ENCODE measurements around the gene ZNF836.

The ZNF836 gene

DNA sequence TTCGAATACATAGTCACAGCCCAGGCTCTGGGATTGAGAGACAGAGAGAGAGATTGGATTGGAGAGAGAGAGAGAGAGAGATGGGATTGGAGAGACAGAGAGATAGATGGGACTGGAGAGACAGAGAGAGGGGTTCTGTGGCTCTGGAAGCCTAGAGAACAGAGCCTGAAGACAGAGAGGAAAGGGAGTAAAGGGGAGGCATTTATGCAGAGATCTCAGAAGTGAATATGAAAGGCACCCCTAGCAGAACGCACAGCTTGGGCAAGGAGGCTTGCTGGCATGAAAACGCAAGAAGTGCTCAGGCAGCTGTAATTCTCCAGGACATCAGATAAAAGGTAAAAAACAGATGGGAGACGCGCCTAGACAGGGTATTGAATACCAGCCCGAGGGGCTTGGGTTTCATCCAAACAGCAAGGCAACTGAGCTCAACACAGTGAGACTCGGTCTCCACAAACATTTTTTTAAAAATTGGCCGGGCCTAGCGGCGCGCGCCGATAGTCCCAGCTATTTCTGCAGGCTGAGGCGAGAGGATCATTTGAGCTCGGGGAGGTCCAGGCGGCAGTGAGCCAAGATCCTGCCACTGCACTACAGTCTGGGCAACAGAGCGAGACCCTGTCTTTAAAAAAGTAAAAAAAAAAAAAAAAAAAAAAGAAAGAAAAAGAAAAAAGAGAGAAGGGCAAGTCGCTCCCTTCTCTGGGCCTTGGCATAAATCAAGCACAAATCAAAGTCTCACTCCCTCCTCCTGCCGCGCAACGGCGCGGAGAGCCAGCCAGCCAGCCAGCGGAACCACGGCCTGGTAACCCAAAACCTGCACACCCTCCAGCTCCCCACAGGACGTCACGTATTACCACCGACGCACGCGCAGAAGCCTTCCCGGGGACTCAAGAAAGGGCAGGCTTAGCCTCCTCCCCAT is 17.7 kb upstream of the ZNF836 start:
- no peak for DNase-seq

DNA sequence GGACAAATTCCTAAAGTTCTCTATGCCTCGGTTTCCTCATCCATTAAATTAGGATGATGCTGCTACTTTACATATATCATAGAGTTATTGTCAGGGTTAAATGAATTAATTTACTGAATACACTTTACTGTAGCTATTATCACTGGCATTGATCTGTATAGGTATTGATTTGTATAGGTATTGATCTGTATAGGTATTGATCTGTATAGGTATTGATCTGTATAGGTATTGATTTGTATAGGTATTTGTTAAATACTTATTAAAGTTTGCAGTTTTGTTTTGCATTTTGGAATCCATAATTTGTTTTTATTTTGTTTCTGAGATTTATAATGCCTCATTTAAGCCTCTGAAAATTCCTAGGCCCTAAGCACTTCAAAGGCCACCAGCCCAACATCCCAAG is 16.0 kb upstream of the ZNF836 start:
- no peak for DNase-seq

DNA sequence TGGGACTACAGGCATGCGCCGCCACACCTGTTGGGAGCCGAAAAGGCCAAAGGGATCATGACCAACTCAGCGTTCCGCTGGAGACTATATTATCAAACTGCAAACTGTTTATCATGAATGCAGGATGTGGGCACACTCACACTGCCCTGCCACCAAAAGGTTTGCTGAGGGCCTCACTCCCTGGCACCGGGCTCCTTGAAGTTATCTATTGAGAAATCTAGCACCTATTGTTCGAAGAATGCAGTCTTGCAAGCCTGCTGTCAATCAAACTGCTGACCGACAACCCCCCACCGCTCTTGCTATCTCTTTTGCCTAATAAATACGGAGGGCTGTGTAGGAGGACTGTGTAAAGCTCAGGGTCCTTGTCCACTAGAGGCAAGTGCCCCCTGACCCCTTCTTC is 5.2 kb upstream of the ZNF836 start:
- DNase-seq, result no peak

DNA sequence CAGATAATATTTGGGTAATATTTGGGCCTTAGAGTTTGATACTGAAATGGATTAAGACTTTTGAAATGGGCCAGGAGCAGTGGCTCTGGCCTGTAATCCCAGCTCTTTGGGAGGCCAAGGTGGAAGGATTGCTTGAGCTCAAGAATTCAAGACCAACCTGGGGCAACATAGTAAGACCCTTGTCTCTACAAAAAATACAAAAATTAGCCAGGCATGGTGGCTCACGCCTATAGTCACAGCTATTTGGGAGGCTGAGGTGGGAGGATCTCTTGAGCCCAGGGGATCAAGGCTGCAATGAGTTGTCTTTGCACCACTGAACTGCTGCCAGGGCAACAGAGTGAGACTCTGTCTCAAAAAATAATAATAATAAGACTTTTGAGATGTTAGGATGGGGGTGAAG is 926 bp upstream of the ZNF836 start:
- no peak for DNase-seq

DNA sequence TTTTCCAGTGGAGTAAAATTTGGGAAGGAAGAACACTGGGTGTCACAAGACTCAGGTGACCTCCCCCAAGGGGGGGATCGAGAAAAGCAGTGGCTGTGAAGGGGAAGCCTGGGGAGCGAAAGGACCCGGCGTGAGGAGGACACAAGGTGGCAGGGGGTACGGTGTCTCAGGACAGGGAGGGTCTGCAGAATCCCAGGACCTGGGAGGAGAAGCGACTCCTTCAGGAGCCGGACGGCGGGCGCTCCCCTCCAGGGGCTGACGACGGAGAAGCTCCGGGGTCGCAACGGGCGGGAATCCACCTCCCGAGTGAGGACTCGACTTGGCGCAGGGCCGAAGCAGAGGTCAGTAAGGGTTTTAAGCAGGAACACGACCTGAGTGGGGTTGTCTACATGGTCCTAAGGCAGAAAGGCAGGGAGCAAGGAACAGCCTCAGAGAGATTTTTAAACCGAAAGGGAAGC is 529 bp downstream of the ZNF836 start:
- peak; percentile 49 for DNase-seq

DNA sequence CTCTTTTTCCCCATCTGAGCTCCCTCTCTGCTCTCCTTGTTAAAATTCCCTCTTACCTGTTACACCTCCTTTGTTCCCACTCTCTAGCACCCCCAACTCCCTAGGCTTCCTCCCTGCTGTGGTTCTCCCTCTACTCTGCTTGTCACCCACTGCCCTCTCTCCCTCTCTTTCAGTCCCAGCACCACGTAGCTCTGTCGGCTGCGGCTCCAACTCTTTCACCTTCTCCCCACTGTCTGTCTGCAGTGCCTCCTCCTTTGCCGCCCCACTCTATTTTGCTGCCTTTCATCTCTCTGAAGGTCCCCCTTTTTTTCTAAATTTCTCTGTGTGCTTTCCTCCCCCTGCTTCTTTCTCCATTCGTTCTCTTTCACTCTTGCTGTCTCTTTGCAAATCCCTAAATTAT is 1.1 kb downstream of the ZNF836 start:
- DNase-seq, result no peak

DNA sequence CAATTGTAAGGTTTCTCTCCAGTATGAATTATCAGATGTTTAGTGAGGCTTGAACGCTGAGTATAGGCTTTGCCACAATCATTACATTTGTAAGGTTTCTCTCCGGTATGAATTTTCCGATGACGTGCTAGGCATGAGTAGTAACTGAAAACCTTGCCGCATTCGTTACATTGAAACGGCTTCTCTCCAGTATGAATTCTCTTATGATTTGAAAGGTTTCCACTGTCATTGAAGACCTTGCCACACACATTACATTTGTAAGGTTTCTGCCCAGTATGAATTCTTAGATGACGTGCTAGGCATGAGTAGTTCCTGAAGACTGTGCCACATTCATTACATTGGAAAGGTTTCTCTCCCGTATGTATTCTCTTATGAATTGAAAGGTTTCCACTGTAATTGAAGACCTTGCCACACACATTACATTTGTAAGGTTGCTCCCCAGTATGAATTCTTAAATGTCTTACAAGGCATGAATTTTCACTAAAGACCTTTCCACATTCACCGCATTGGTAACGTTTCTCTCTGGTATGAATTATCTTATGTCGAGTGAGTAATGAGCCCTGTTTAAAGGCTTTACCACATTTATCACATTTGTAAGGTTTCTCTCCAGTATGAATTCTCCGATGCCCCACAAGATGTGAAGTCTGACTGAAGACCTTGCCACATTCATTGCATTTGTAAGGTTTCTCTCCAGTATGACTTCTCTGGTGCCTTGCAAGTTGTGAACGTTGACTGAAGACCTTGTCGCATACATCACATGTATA is 15.6 kb downstream of the ZNF836 start:
- no peak for DNase-seq

DNA sequence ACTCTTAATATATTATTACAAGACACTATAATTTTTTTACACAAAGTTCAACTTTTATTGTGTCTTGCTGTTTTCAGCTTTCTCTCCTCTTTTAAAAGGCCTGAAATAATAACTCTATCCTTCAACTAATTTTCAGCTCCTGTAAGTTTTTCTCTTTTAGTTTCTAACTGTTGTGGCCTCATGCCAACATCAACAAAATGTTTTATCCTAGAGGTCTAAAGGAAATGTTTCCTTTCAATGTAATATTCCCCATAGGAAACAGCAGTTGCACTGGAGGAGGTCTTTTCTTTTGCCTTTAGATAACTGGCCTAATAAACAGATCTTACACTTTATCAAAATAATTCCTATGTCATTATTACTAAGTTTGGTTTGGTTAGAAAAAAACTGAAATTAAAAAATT is 23.2 kb downstream of the ZNF836 start:
- DNase-seq, result no peak

DNA sequence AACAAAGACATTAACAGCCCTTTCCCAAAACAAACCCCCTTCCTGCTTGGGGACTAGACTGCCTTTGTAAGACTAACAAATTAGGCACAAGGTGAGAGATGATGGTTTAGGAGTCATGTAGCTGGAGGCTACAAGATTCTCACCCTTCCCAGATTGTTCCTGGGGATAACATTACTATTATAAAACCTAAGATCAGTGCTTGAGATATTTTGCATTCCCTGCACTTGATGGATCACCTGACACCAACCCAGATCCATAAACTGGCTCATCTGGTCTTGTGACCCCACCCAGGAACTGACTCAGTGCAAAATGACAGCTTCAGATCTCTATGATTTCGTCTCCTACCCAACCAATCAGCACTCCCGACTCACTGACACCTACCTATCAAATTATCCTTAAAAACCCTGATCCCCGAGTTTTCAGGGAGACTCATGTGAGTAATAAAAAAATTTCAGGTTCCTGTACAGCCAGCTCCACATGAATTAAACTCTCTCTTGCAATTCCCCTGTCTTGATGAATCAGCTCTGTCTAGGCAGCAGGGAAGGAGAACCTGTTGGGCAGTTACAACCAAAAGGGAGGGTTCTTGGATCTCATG is 29.3 kb downstream of the ZNF836 start:
- no peak for DNase-seq

DNA sequence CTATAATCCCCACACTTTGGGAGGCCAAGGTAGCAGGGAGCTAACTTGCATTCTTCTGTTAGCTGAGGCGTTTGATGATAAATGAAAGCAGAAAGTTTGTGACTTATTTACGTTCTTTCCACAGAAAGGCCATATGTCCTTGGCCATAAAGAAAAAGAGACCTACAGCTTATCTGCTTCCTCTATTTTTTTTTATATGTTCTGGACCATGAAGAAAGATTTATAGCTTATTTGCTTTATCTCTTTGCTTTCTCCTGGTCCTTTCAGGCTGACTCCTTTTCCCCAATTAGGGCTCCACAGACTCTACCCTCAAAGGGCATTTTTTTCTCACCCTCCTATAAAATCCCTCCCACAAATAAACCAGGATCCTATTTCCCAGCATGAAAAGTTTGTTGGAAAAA is 30.2 kb downstream of the ZNF836 start:
- no peak for DNase-seq

DNA sequence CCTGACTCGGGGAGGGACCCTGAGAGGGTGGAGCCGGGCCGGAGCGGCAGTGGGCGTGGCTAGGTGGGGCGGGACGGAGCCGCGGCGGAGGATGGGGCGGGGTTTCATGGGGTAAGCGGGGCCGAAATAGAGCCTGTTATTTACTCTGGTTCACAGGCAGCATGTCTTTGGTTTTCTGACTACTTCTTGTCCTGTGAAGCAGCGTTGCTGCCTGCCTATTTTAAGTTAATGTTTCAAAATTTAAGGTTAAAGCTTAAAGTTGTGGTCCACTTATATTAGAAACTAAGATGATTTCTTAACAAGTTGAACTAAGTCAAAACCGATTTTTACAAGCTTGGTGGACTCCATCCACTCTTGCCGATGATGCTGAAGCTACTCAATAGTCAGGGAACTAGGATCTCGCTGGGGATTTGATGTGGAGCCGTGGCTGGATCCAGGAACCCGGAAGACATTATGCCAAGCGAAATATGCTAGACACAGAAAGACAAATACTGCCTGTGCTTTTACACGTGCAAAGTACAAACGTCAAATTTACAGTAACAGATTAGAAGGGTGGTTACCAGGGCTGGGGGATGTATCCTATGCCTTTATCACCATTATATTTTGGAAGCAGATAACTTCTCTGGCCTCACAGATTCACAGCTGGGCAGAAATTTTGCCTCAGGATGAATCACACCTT is 31.2 kb downstream of the ZNF836 start:
- DNase-seq, result no peak

DNA sequence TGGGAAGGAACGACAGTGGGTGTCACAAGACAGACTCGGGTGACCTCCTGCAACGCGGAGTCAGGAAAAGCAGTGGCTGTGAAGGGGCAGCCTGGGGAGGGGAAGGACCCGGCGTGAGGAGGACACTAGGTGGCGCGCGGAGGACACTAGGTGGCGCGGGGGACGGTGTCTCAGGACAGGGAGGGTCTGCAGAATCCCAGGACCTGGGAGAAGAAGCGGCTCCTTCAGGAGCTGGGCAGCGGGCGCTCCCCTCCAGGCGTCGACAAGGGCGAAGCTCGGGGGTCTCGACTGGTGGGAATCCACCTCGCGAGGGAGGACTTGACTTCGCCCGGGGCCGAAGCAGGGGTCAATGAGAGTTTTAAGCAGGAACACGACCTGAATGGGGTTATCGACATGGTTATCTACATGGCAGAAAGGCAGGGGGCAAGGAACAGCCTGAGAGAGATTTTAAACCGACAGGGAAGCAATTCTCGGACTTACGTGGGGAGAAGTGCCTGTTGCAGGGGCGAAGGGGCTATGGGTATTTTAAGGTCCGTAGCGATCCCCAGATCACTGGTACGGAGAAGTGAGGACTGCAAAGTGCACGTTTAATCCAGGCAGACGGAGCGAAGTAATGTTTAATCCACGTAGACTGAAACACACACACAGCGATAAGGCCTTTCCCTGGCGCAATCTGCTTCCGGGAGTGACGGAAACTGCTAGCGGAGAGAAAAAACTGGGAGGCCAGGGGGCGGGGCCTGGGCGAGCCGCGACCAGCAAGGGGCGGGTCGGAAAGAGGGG is 32.0 kb downstream of the ZNF836 start, which contains the start of gene ZNF616:
ZNF616 (minus strand) TSS at position 687 of the 780 bp plus-strand sequence. CDS start 9,426 bp downstream, outside the sequence.
- DNase-seq, result peak; percentile 99

DNA sequence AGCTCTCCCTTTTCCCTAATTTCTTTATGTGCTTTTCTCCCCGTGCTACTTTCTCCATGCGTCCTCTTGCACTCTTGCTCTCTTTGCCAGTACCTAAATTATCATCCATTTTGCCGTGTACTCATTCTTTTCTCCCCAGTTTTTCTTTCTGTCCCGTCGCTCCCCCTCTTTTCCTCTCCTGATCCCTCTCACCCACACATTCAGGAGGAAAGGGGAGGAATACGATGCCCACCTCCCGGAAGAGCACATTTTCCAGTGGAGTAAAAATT is 32.5 kb downstream of the ZNF836 start:
- no peak for DNase-seq

DNA sequence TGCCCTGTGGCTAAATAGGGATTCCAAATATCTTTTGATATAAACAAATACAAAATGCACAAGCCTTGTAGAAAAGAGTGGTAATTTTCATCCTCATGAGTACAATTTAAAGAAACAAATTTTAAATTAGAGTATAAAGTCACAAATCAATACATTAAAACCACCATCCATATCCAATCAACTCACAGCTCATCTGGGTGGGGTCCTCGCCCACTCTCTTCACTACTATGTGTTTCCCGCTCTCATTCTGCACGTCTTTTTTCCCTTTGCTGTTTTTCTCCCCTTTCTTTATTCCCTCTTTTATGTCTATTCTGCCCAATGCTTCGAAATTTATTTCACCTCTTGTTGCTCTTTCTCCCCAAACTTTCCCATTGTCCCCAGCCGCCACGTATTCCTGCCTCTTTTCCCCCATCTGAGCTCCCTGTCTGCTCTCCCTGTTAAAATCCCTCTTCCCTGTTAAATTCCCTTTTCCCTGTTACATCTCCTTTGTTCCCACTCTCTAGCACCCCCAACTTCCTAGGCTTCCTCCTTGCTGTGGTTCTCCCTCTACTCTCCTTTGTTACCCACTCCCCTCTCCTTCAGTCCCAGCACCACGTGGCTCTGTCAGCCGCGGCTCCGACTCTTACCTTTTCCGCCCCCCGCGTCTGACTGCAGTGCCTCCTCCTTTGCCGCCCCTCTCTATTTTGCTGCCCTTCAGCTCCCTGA is 33.0 kb downstream of the ZNF836 start:
- peak; percentile 43 for DNase-seq

DNA sequence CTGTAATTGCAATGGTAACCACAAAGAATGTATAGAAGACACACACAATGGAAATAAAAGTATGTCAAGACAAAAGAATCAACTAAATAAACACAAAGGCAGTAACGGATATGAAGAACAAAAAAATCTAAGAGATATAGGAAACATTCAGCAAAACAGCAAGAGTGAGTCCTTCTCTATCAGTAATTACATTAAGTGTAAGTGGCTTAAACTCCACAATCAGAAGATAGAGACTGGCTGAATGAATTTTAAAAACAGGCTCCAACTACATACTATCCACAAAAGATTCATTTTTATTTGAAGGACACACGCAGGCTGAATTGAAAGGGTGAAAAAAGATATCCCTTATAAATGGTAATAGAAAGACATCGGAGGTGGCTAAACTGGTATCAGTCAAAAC is 51.1 kb downstream of the ZNF836 start:
- no peak for DNase-seq

DNA sequence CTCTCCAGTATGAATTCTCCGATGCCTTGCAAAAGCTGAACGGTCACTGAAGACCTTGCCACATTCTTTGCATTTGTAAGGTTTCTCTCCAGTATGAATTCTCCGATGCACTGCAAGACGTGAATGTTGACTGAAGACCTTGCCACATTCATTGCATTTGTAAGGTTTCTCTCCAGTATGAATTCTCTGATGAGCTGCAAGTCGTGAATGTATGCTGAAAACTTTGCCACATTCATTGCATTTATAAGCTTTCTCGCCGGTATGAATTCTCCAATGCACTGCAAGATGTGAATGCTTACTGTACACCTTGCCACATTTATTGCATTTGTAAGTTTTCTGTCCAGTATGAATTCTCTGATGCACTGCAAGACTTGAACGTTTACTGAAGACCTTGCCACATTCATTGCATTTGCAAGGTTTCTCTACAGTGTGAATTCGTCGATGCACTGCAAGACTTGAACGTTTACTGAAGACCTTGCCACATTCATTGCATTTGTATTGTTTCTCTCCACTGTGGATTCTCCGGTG is 55.8 kb downstream of the ZNF836 start:
- DNase-seq, result no peak

DNA sequence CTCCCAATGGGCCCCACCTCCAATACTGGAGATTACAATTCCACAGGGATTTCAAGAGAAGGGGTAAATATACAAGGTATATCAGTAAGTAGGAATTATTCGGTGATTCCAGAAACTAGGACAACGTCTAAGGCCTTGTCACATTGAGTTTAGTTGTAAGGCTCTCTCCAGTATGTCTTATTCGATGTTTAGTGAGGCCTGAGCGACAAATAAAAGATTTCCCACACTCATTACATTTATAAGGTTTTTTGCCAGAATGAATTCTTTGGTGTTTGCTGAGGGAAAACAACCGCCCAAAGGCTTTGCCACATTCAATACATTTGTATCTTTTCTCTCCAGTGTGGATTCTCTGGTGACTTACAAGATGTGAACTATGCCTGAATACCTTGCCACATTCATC is 56.7 kb downstream of the ZNF836 start:
- DNase-seq, result no peak

DNA sequence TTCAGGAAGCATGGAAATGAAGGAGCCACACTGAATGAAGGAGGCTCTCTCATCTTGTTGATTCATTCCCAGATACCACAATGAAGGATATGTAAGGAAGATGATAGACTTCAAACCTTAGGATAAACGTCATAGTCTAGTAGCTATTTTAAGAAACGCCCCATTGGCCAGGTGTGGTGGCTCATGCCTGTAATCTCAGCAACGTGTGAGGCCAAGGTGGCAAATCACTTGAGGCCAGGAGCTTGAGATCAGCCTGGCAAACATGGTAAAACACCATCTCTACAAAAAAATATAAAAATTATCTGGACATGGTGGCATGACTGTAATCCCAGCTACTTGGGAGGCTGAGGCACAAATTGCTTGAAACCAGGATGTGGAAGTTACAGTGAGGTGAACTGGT is 58.8 kb downstream of the ZNF836 start:
- no peak for DNase-seq

DNA sequence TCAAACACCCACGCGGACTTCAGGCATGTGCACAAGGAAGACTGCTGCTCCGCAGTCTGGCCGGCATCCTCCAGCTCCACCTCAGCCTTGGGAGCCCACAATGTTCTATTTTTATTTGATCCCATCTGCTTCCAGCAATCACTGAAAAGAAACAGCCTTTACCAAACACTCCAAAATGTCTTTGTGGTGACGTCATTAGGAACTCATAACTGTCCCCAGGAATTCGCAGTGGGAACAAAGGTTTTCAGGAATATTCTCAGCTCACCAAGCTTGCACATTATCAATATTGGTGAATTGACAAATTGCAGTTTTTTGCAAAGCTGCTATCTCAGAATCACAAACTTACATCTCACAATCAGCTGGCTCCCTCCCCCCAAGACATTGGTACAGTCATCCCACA is 60.6 kb downstream of the ZNF836 start:
- no peak for DNase-seq
